GM15510 (cell line): Measurements from ENCODE around the gene EMC8.

ENCODE experiments used
- POLR2A ChIP-seq: IDR thresholded peaks from 3 replicates; pipeline ENCODE4 v1.6.1; 2011; ENCODE audit warnings: borderline replicate concordance; ENCODE audit not compliant: insufficient read length; ENCODE audit errors: extremely low read depth

Gene EMC8

DNA sequence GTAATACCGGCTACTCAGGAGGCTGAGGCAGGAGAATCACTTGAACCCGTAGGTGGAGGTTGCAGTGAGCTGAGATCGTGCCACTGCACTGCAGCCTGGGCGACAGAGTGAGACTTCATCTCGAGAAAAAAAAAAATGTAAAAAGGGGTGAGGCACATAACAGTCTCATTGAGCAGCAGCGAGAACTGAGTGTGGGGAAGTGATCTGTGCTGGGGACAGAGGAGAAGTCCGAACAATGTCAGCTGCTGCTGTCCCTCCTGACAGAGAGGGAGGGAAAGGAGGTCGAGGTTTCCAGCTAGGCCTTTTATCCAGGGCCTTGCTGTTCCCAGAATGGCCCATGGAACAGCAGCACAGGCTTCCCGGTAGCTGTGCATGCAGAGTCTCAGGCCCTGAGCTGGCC lies 62.4 kb downstream of the EMC8 start:
- TF ChIP-seq POLR2A = no peak

DNA sequence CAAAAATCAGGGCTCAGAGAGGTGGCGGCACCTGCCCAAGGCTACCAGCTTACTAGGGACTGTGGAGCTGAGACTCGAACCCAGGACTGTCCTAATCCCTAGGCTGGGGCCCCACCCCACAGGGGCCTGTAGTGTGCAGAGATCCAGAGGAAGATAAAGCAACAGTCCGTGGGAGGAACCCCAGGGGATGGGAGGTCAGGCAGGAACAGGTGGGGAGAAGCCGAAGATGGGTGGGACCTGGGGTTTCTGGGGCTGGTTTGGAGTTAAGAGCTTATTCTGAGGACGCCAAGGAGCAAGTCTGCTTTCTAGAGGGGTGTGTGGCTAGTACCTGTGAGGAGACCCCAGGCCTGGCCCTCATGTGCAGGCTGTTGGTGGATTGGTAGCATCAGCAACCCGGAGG lies 63.4 kb downstream of the EMC8 start:
- TF ChIP-seq POLR2A = no peak

DNA sequence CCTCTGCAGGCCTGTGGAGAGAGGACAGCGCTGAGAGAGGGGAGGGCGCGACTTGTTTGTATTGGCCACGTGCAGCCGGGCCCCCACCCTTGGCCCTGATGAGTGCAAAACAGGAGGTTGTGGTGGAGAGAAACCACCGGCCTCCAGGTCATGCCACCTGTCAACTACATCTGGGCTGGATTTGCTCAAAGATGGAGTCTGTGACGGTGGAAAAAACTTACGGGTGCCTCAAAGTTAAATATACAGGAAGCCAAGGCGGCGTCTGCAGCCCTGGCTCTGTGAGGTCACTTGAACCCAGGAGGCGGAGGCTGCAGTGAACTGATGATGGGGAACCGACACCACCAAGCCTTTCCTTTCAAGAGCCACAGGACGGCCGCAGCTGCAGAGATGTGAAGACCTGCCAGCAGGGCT lies 64.1 kb downstream of the EMC8 start:
- no peak for TF ChIP-seq POLR2A

DNA sequence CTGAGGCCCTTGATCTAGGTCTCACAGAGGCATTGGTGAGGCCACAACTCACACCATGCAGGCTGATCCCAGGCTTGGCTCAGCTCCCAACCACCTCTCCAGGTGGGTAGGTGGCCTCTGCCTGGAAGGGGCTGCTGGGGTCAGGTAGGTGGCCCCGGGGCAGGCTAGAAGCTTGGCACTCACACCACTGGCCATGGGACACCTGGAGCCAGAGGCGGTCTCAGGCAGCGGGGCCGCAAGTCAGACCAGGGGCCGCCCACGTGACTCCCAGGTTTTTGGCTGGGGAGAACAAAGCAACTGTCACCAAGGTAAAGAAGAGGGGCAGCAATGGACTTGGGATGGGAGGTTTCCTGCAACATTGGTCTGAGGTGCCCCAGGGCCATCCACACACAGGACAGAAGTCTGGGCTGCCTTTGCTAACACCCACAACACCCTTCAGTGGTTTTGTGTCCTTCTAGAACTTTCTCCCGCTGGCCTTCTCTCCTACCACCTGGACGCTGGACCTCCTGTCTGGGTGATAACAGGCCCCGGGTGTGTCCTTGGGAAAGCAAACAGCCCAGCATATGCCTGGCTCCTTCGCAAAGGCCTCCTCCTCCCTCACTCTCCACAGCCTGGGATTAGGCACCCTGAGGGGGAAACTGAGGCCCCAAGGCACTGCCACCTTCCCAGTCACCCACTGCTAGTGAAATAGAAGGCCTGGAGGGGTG lies 64.9 kb downstream of the EMC8 start:
- no peak for TF ChIP-seq POLR2A

DNA sequence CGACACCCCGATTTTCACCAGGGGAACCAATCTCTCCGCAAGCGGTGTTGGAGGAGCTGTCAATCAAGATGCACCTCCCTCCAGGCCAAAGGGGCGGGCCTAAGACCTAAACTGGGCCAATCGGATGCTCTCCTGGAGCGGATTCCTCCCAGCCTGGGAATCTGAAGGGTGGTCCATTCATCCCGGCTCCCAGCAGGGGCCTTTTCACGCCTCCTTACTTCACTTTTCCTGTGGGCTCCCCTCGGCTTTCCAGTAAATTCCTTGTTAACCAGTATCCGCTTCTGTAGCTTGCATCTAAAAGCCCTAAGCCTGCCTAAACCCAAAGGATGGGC lies 65.5 kb downstream of the EMC8 start:
- TF ChIP-seq POLR2A = no peak

DNA sequence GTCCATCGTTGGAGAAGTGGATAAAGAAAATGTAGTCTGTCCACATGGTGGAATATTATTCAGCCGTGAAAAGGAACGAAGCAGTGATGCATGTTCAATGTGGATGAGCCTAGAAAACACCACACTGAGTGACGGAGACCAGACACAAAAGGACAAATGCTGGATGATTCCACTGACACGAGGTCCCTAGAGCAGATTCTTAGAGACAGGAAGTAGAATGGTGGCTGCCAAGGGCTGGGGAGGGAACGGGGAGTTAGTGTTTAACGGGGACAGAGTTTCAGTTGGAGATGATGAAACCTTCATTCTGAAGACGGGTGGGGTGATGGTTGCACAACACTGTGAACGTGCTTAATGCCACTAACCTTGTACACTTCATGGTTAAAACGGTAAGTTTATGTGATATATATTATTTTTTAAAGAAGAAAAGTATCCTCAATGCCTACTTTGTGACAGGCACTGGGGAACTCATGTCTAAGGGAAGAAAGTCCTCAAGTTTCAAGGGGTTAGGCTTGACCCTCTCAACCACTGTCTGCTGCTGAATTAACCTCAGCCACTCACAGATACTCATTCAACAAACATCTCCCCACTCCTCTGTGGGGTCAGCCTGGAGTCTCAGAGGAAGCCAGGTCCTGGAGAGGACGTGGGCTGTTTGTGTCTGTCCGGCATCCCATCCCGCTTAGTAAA lies 66.0 kb downstream of the EMC8 start:
- TF ChIP-seq POLR2A = no peak

DNA sequence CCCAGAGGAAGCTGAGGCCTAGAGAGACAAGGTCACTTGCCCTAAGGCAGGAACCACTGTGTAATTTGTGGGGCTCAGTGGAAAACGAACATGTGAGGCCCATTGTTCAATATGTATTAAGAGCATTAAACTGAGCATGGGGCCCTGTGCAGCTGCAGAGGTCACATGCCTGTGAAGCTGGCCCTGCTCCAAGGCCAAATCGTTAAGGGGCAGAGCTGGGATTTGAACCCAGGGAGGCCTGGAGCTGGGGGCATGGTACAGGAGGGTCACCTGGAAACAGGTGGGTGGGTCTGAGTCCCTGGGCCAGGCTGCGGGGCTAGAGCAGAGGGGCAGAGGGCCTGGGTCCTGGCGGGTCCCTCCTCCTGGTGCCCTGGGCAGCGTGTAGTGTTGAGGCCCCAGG lies 68.2 kb downstream of the EMC8 start:
- no peak for TF ChIP-seq POLR2A

DNA sequence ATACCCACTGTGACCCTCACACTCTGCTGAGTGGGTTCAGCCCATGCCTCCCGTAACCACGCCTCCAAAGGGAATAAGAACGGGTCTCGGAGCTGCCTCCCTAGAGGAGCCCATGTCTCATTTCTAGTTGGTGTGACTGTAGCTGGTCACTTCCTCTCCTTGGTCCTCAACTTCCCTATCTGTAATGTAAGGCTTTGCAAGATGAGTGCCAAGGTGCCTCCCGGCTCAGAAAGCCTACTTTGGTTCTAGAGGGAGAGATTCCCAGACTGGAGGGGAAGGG lies 69.2 kb downstream of the EMC8 start:
- no peak for TF ChIP-seq POLR2A

DNA sequence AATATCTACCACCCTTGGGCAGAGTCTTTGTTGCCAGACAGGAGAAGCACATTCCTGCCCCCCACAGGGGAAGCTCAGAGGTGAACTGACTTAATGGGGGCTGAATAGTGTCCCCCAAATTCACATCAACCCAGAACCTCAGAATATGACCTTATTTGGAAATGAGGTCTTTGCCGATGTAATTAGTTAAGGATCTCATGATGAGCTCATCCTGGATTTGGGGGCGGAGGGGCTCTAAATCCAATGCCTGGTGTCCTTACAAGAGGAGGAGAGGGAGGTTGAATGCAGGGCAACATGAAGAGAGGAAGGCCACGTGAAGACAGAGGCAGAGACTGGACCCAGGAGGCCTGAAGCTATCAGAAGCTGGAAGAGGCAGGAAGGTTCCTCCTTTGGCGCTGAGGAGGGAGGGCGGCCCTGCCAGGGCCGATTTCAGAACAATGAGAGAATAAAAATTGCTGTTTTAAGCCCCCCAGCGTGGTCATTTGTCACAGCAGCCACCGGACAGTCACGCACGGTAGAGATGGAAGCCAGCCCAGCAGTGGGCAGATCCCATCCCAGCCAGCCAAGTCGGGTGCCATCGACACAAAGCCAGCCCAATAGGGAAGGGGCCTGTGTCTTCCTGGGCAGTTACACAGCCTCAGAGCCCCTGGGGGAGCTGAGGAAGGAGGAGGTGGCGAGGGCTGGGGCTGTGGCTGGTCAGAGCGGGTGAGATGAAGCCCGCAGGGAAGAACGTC lies 69.7 kb downstream of the EMC8 start:
- TF ChIP-seq POLR2A = no peak

DNA sequence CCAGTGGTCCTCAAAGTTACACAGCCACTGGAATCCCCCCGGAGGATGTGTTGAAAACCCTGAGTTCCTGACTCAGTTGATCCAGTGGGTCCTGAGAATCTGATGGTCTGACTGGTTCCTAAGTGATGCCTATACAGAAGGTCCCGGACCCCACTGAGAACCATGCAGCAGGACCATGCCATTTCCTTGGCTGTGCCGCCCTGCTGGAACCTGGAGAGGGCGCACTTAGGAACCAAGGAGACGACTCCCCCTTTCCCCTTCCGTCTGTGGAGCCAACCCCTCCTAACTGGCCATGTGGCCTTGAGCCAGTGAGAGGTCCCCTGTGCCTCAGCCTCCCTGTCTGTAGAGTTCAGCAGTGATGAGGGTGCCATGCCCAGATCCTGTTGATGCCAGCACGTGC lies 70.5 kb downstream of the EMC8 start:
- no peak for TF ChIP-seq POLR2A
